Stimulated activated CD4-positive, alpha-beta T cell treated with anti-CD3 and anti-CD28 coated beads, Interleukin-4, amount 100 ng/mL, for 24 hours (primary cell): ENCODE results near the gene BTBD2.

Source experiments
- DNase-seq: peaks from one replicate; pipeline ENCODE4 v3.0.0-alpha.2; 2020

BTBD2 gene

DNA sequence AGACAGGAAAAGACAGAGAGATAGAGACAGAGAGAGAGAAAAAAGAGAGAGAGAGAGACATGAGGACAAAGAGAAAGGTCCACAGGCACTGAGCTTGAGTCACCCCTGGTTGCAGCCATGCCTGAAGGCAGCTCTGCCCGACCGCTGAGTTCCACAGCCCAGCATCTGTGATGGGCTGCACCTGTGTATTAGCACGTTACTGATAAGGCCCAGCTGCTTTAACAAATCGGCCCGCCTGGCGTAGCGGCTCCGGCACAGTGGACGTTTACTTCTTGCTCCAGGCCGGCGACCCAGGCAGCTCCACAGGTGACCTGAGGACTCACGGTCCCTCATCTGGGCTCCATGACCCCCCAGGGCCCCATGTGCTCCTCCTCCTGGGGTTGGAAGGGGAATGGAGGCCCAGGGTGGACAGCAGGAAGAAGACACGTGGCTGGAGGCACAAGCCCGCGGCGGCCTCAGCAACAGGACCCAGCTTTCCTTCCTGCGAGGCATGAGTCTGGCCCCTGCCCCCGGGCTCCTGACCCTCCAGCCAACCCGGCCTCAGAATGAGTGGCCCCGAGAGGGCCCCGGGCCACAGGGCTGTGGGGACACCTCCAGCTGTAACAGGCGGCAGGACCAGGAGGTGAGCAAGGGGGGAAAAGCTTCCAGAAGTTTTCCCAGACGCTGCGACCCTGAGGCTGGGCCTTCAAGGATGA is 78.5 kb downstream of the BTBD2 start:
- DNase-seq = no peak

DNA sequence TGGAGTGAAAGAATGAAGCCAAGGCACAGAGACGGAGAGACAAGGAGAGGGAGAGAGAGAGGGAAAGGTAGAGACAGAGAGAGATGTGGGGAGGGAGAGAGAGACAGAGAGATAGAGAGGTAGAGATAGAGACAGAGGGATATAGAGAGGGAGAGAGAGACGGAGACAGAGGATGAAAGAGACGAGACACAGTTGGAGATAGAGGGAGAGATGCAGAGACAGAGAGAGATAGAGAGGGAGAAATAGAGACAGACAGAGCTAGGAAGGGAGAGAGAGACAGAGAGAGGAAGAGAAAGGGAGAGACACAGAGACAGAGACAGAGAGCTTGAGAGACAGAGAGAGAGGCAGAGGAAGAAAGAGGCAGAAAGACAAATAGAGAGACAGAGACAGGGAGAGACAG is 79.1 kb downstream of the BTBD2 start:
- no peak for DNase-seq

DNA sequence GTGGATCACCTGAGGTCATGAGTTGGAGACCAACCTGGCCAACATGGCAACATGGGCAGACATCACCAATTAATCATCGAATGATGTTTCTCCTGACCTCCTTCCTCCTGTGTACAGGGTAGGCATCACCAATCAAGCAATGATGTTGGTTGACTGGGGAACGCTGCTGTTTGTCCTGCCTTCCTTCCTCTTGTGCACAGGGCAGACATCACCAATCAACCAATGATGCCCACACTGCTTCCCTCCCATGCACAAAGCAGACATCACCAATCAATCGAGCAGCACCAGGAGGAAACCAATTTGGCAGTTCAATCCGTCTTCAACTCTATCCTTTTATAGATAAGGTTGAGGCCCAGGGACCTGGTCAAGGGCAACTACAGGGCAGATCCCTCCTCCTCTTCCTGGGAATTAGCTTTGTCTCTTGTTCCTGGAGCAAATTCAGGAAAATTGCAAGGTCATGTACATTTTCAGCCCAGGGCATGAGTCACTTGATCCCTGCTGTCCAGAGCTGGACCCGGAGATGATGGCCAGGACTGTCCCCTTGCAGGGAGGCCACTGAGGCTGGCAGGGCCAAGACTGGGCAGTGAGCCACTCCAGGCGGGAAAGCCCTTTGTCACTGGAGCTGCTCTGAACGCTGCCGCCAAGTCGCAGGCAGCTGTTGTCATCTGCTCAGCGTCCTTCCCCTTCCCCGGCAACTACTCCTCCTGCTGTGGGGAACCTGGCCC is 79.9 kb downstream of the BTBD2 start:
- no peak for DNase-seq
